Progenitor cell of endocrine pancreas (in vitro differentiated cells): ENCODE data around the gene TM4SF20. TPM values are rescaled to one million over a fixed set of nuclear protein-coding genes. Genes with fewer than 3 reads are reported as not detected.
A peak's percentile ranks its signal among the peaks of the same experiment; 100 is the strongest.
"Not testable (repeated sequence)": the region's sequence is repeated elsewhere in the genome, so short reads cannot be mapped to it uniquely, and the experiment has no call there.

Source experiments
- DNase-seq: peaks from one replicate; pipeline ENCODE4 v3.0.0; 2021; ENCODE audit warnings: low spot score; ENCODE audit not compliant: unreplicated experiment
- H3K27ac Mint-ChIP-seq: 2 replicates; pipeline ENCODE4 v1.8.0; 2021; ENCODE audit warnings: mild to moderate bottlenecking, moderate library complexity, mixed read lengths
- H3K27me3 Mint-ChIP-seq: 2 replicates; pipeline ENCODE4 v1.8.0; 2021; ENCODE audit warnings: mixed read lengths
- H3K36me3 Mint-ChIP-seq: 2 replicates; pipeline ENCODE4 v1.8.0; 2022; ENCODE audit warnings: mixed read lengths; ENCODE audit not compliant: insufficient read depth
- H3K4me1 Mint-ChIP-seq: 2 replicates; pipeline ENCODE4 v1.8.0; 2021; ENCODE audit warnings: low read depth, mixed read lengths
- H3K4me3 Mint-ChIP-seq: 2 replicates; pipeline ENCODE4 v1.8.0; 2021; ENCODE audit warnings: low read depth, mild to moderate bottlenecking, moderate library complexity, mixed read lengths
- H3K9me3 Mint-ChIP-seq: 2 replicates; pipeline ENCODE4 v1.8.0; 2021; ENCODE audit warnings: low read depth, mixed read lengths
- total RNA-seq: library from RNA; stranded (reverse); gene quantifications from 2 replicates; pipeline ENCODE4 v1.2.1, GENCODE V29; 2021
- TF ChIP-seq, protein P1 (sequence below): fragments of 200-600 bp; sonication (generic); IDR thresholded peaks from one replicate; pipeline ENCODE4 v1.5.0; 2021; ENCODE audit warnings: antibody characterized with exemption, mild to moderate bottlenecking; ENCODE audit not compliant: unreplicated experiment

The TM4SF20 gene
- total RNA-seq, 1 donor from 2014 or later = not detected

DNA sequence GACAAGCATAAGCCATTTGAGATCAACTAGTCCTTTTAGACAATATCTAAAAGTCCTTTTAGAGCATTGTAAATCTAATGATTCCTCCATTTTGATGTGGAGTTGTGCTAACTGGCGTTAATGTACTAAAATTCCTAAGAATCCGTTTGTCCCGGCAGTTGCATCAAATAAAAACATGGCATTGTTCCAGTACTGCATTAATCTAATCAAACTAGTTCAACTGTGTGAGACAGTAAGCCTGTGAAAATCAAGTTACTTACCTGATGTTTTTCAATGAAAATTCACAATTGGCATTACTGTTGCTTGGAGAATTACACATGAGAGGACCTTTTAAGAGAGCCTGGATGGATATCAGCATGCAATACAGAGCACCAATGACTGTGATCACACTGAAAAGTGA, 13.3 kb downstream of the TM4SF20 start:
- no peaks in the 10 kb centered on the region for H3K27me3 Mint-ChIP-seq
- no peak for DNase-seq
- H3K27ac Mint-ChIP-seq = no peak overlapping the region
- H3K4me1 Mint-ChIP-seq = no peaks in the 10 kb centered on the region
- no peaks in the 10 kb centered on the region for H3K9me3 Mint-ChIP-seq
- no peak overlapping the region for H3K4me3 Mint-ChIP-seq
- TF ChIP-seq, protein P1, sequence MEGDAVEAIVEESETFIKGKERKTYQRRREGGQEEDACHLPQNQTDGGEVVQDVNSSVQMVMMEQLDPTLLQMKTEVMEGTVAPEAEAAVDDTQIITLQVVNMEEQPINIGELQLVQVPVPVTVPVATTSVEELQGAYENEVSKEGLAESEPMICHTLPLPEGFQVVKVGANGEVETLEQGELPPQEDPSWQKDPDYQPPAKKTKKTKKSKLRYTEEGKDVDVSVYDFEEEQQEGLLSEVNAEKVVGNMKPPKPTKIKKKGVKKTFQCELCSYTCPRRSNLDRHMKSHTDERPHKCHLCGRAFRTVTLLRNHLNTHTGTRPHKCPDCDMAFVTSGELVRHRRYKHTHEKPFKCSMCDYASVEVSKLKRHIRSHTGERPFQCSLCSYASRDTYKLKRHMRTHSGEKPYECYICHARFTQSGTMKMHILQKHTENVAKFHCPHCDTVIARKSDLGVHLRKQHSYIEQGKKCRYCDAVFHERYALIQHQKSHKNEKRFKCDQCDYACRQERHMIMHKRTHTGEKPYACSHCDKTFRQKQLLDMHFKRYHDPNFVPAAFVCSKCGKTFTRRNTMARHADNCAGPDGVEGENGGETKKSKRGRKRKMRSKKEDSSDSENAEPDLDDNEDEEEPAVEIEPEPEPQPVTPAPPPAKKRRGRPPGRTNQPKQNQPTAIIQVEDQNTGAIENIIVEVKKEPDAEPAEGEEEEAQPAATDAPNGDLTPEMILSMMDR = no peak
- H3K36me3 Mint-ChIP-seq = peaks cover 4% of the 10 kb centered on the region

- not testable (repeated sequence) for H3K9me3 Mint-ChIP-seq, DNase-seq, H3K36me3 Mint-ChIP-seq, H3K4me1 Mint-ChIP-seq, H3K4me3 Mint-ChIP-seq, H3K27me3 Mint-ChIP-seq
- peak overlapping the region; percentile 37 for H3K27ac Mint-ChIP-seq
Measured at GRCh38 chr2:227364585-227365263, 14.4 kb downstream of the TM4SF20 start.

DNA sequence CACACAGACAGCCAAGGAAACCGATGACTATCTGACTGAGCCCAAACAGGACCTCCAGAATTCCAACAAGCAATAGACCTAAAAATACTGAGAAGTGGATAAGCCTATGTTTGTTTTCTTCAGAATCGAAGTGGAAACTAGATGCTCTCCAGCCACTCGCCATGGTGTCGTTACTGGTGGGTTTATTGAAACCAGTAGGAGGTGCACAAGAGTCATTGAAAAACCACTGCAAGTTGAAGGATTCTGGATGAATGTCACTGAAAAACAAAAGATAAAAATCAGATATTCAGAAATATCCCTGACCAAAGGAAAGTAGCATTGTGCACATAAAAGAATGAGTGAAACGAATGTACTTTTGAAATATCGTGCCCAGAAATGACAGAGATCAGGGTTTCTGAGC, 15.3 kb downstream of the TM4SF20 start:
- H3K4me3 Mint-ChIP-seq = no peak overlapping the region
- no peaks in the 10 kb centered on the region for H3K4me1 Mint-ChIP-seq
- H3K9me3 Mint-ChIP-seq = no peaks in the 10 kb centered on the region
- H3K27ac Mint-ChIP-seq = no peak overlapping the region
- H3K27me3 Mint-ChIP-seq = no peaks in the 10 kb centered on the region
- DNase-seq = no peak
- TF ChIP-seq, protein P1 = no peak
- peaks cover 4% of the 10 kb centered on the region for H3K36me3 Mint-ChIP-seq

DNA sequence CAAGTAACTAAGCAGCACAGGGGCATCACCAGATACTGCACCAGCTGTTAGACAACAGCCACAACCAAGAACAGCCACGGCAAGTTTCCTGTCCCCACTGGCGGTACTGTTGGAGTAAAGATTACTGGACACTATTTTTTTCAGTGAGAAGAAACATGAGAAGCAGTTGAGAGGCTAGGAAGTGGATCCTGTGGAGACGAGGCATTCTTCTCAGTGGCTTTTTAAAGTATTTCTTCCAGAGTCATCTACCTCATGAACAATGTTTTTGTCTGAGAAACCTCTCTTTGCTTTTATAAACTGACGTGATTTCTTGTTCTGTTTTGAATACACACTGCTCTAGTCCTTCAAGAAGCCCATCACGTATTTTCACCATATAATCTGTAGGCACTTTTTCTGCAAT, 18.8 kb downstream of the TM4SF20 start:
- Mint-ChIP-seq H3K4me3 (no peak overlapping the region), H3K27ac (no peak overlapping the region), H3K4me1 (no peaks in the 10 kb centered on the region), H3K27me3 (no peaks in the 10 kb centered on the region), H3K36me3 (peaks cover 8% of the 10 kb centered on the region), H3K9me3 (no peaks in the 10 kb centered on the region)
- DNase-seq = no peak
- TF ChIP-seq, protein P1 = no peak

GRCh38 chr2:227351639-227352038, 27.5 kb downstream of the TM4SF20 start:
- H3K27ac Mint-ChIP-seq = no peak overlapping the region
- H3K36me3 Mint-ChIP-seq = peaks cover 19% of the 10 kb centered on the region
- H3K9me3 Mint-ChIP-seq = no peaks in the 10 kb centered on the region
- peaks cover 10% of the 10 kb centered on the region for H3K4me1 Mint-ChIP-seq
- TF ChIP-seq, protein P1 = no peak
- no peak overlapping the region for H3K4me3 Mint-ChIP-seq
- no peaks in the 10 kb centered on the region for H3K27me3 Mint-ChIP-seq
- DNase-seq = no peak

DNA sequence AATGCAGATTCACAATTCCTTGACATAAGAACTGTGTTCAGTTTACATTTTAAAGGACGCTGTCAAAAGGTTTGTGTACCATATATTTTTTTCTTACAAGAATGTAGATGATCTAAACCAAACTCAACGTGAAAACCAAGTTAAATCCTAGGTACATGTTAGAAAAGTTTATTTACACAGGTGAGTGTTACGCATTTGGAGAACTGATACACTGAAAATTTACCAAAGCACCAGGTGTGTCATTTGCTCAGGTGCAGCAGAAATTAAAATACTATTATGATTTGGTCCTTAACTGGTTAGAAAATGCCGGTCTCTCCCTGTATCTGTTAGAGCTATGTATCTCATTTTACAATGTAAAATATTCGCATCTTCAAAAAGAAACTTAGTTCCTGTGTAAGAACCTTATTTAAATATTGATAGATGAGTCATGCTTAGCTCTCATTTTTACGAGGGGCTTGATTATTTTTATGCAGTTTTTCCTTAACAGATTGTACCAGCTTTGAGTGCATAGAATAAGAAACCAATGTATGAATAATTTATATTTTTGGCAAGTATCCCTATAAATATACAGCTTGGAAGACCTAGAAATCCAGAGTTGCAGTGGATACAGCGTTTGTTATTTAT, 29.0 kb downstream of the TM4SF20 start:
- Mint-ChIP-seq H3K9me3 (no peaks in the 10 kb centered on the region), H3K36me3 (peaks cover 21% of the 10 kb centered on the region), H3K27me3 (no peaks in the 10 kb centered on the region), H3K4me1 (peaks cover 10% of the 10 kb centered on the region), H3K27ac (no peak overlapping the region), H3K4me3 (no peak overlapping the region)
- TF ChIP-seq, protein P1 = no peak
- DNase-seq = no peak
